ENCODE results near the gene CXCL17. TPM values are rescaled to one million over a fixed set of nuclear protein-coding genes. Genes with fewer than 3 reads are reported as not detected.
"Not testable (repeated sequence)": the region's sequence is repeated elsewhere in the genome, so short reads cannot be mapped to it uniquely, and the experiment has no call there.

The CXCL17 gene
- total RNA-seq, 1 donor from 2014 or later = not detected

GRCh38 chr19:42461700-42462324, 19.1 kb upstream of the CXCL17 start:
- no peak for TF ChIP-seq CTCF (IDR thresholded peaks at IDR 0.05)
- H3K4me1 ChIP-seq = no peaks in the 10 kb centered on the region
- H3K27ac ChIP-seq = no peak overlapping the region
- no peak for DNase-seq (ENCODE audit: low spot score in 2 of 2)
- H3K27me3 ChIP-seq = no peaks in the 10 kb centered on the region
- intact Hi-C loops (cut with DNase I) = no loop called here
- H3K36me3 ChIP-seq = no peaks in the 10 kb centered on the region
- no peak overlapping the region for H3K4me3 ChIP-seq
- no peaks in the 10 kb centered on the region for H3K9me3 ChIP-seq

DNA sequence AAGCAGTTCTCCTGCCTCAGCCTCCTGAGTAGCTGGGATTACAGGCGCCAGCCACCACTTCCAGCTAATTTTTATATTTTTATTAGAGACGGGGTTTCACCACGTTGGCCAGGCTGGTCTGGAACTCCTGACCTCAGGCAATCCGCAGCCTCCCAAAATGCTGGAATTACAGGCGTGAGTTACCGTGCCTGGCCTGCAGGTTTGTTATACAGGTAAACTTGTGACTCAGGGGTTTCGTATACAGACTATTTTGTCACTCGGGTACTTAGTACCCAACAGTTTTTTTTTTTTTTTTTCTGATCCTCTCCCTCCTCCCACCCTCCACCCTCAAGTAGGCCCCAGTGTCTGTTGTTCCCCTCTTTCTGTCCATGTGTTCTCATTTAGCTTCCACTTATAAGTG, 18.5 kb upstream of the CXCL17 start:
- H3K4me1 ChIP-seq; H3K4me3 ChIP-seq; H3K27ac ChIP-seq; H3K27me3 ChIP-seq; H3K36me3 ChIP-seq; H3K9me3 ChIP-seq; intact Hi-C loops (cut with DNase I); DNase-seq (ENCODE audit: low spot score in 2 of 2): not testable (repeated sequence)

DNA sequence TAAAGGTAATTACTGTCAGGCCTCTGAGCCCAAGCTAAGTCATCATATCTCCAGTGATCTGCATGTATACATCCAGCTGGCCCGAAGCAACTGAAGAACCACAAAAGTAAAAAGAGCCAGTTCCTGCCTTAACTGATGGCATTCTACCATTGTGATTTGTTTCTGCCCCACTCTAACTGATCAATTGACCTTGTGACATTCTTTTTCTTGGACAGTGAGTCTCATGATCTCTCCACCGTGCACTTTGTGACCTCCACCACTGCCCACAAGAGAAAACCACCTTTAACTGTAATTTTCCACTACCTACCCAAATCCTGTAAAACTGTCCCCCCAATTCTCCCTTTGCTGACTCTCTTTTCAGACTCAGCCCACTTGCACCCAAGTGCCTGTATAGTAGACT, 17.2 kb upstream of the CXCL17 start:
- no peak for DNase-seq (ENCODE audit: low spot score in 2 of 2)
- intact Hi-C loops (cut with DNase I) = no loop called here
- H3K4me3 ChIP-seq = no peak overlapping the region
- no peak for TF ChIP-seq CTCF (IDR thresholded peaks at IDR 0.05)
- H3K4me1 ChIP-seq = no peaks in the 10 kb centered on the region
- H3K27me3 ChIP-seq = no peaks in the 10 kb centered on the region
- H3K36me3 ChIP-seq = no peaks in the 10 kb centered on the region
- no peaks in the 10 kb centered on the region for H3K9me3 ChIP-seq
- no peak overlapping the region for H3K27ac ChIP-seq

DNA sequence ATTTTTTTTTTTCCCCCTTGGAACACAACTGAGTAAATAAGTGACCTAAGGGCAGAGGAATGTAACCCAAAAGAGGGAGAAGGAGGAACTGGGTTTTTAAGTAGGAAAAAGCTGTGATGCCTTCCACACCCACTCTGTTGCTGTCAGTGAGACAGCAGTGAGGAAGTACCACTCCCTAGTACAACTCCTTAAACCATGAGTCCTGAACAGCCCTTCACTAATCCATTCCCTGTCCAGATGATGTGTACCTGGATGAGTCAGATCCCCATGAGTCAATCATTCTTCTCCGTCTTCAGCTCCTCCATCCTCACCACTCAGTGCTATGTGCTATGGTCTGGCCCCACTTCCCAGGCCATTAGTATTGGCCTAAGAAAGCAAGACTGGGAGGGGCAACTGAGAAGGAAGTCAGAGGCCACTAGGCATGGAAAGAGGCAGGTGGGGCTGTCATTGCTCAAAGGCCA, 12.9 kb upstream of the CXCL17 start:
- Histone ChIP-seq H3K27me3 (no peaks in the 10 kb centered on the region), H3K27ac (no peak overlapping the region), H3K36me3 (no peaks in the 10 kb centered on the region), H3K9me3 (no peaks in the 10 kb centered on the region), H3K4me3 (no peak overlapping the region), H3K4me1 (no peaks in the 10 kb centered on the region)
- no peak for TF ChIP-seq CTCF (IDR thresholded peaks at IDR 0.05)
- DNase-seq (ENCODE audit: low spot score in 2 of 2) = no peak
- intact Hi-C loops (cut with DNase I) = no loop called here

DNA sequence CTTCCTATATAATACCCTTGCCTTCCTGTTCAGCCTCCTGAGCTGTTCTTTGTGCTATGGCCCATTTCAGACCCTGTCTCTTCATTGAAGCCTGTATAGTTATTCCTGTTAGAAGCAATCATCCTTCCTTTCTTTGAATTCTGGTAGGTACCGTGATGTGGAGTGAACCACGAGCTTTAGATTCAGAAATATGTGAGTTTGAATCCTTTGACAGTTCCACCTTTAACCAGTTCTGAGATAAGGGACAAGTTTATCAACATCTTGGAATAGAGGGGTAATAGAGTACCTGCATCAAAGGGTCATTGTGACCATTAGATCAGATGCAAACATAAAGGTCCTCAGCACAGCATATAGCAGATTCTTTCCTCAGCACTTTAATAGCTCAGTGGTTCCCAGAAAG, 12.3 kb upstream of the CXCL17 start:
- Histone ChIP-seq H3K9me3 (no peaks in the 10 kb centered on the region), H3K4me3 (no peak overlapping the region), H3K36me3 (no peaks in the 10 kb centered on the region), H3K4me1 (no peaks in the 10 kb centered on the region), H3K27me3 (no peaks in the 10 kb centered on the region), H3K27ac (no peak overlapping the region)
- intact Hi-C loops (cut with DNase I) = no loop called here
- TF ChIP-seq CTCF (IDR thresholded peaks at IDR 0.05) = no peak
- no peak for DNase-seq (ENCODE audit: low spot score in 2 of 2)

DNA sequence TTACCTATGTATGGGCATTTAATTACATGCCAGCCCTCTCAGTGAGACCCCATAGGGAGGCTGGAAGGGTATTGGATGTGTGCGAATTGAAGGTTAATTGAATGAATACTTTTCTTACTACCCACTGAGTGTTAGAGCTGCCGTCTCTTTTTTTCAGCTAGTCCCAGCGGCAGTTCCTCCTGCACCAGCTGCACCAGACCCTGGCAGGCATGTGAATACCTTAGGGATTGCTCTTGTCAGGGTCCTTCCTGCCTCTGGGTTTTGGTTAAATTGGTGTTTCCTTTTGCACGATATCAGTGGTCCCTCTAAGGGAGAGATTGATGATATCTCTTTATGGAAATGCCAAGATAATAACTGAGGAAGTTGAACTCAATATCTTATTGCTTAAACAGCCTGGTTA, 9.8 kb upstream of the CXCL17 start:
- no peak overlapping the region for H3K4me3 ChIP-seq
- intact Hi-C loops (cut with DNase I) = no loop called here
- H3K4me1 ChIP-seq = no peaks in the 10 kb centered on the region
- no peaks in the 10 kb centered on the region for H3K27me3 ChIP-seq
- H3K27ac ChIP-seq = no peak overlapping the region
- no peak for TF ChIP-seq CTCF (IDR thresholded peaks at IDR 0.05)
- DNase-seq (ENCODE audit: low spot score in 2 of 2) = no peak
- H3K36me3 ChIP-seq = no peaks in the 10 kb centered on the region
- no peaks in the 10 kb centered on the region for H3K9me3 ChIP-seq

Data from ascending aorta (tissue), 2 donors.